ENCODE measurements around the gene LIMS1. TPM values are rescaled to one million over a fixed set of nuclear protein-coding genes. Genes with fewer than 3 reads are reported as not detected.
A peak's percentile ranks its signal among the peaks of the same experiment; 100 is the strongest.
"Not testable (repeated sequence)": the region's sequence is repeated elsewhere in the genome, so short reads cannot be mapped to it uniquely, and the experiment has no call there.

Gene LIMS1, protein sequence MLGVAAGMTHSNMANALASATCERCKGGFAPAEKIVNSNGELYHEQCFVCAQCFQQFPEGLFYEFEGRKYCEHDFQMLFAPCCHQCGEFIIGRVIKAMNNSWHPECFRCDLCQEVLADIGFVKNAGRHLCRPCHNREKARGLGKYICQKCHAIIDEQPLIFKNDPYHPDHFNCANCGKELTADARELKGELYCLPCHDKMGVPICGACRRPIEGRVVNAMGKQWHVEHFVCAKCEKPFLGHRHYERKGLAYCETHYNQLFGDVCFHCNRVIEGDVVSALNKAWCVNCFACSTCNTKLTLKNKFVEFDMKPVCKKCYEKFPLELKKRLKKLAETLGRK
- polyA plus RNA-seq: 10 to 100 TPM in 3 of 4 donors, 1 to 10 TPM in 1; 8.3 to 51.4 (median 21.7) TPM
- long read RNA-seq, donor 1: 0 reads
- long read RNA-seq, donor 2, full-length matches to known transcripts: 5 of 5 reads
- long read RNA-seq, donor 2, partial matches to known transcripts: 0 of 5 reads
- long read RNA-seq, donor 2, other reads (novel, unspliced or antisense): 0 of 5 reads
- long read RNA-seq, donor 3, full-length matches to known transcripts: 11 of 18 reads
- long read RNA-seq, donor 3, partial matches to known transcripts: 7 of 18 reads
- long read RNA-seq, donor 3, other reads (novel, unspliced or antisense): 0 of 18 reads
- long read RNA-seq, donor 4: 0 reads
- long read RNA-seq, donor 5, full-length matches to known transcripts: 3 of 3 reads
- long read RNA-seq, donor 5, partial matches to known transcripts: 0 of 3 reads
- long read RNA-seq, donor 5, other reads (novel, unspliced or antisense): 0 of 3 reads
- long read RNA-seq, donor 6, full-length matches to known transcripts: 14 of 21 reads
- long read RNA-seq, donor 6, partial matches to known transcripts: 7 of 21 reads
- long read RNA-seq, donor 6, other reads (novel, unspliced or antisense): 0 of 21 reads
- long read RNA-seq, donor 7: 0 reads
- long read RNA-seq, donor 8, full-length matches to known transcripts: 3 of 3 reads
- long read RNA-seq, donor 8, partial matches to known transcripts: 0 of 3 reads
- long read RNA-seq, donor 8, other reads (novel, unspliced or antisense): 0 of 3 reads
- long read RNA-seq, donor 9, full-length matches to known transcripts: 1 of 1 reads
- long read RNA-seq, donor 9, partial matches to known transcripts: 0 of 1 reads
- long read RNA-seq, donor 9, other reads (novel, unspliced or antisense): 0 of 1 reads
- long read RNA-seq, donor 10, full-length matches to known transcripts: 17 of 26 reads
- long read RNA-seq, donor 10, partial matches to known transcripts: 9 of 26 reads
- long read RNA-seq, donor 10, other reads (novel, unspliced or antisense): 0 of 26 reads

- peak within 1 kb of the TSS; percentile 67 to 93 (median 93) for H3K4me3 ChIP-seq (ENCODE audit: low read depth in 1 of 3, low read length in 3 of 3)
- H3K27ac ChIP-seq (ENCODE audit: low read depth in 1 of 3, low read length in 2 of 3): peak within 1 kb of the TSS; percentile 85 to 99 (median 96)
- peaks cover 0 to 2% (median 2%) of the 10 kb centered on the region in 3 donors for H3K4me1 ChIP-seq (ENCODE audit: control insufficient read depth in 3 of 3, insufficient read depth in 2 of 3, low read depth in 1 of 3, low read length in 2 of 3)
- DNase-seq (peak; percentile 87 to 94), FAIRE-seq (no peak)
- WGBS, 3 donors: 0 to 2% (median 1%) methylated on average over 32 to 86 of the region's 87 CpGs
- H3K27me3 ChIP-seq (ENCODE audit: control insufficient read depth in 3 of 3, insufficient read depth in 3 of 3, low read length in 3 of 3): no peaks in the 10 kb centered on the region
- no peaks in the 10 kb centered on the region for H3K9me3 ChIP-seq (ENCODE audit: control insufficient read depth in 2 of 2, insufficient read depth in 1 of 2, low read depth in 1 of 2, low read length in 1 of 2)
- no peaks in the 10 kb centered on the region for H3K36me3 ChIP-seq (ENCODE audit: control insufficient read depth in 3 of 3, insufficient read depth in 2 of 3, low read depth in 1 of 3, low read length in 3 of 3)
These were observed at the start of gene LIMS1 for GRCh38 chr2:108533832-108534583. Gene LIMS1 (plus strand): TSS chr2:108534470. CDS start chr2:108534563, 93 bp downstream.

- Histone ChIP-seq H3K36me3 (ENCODE audit: control insufficient read depth in 3 of 3, insufficient read depth in 2 of 3, low read depth in 1 of 3, low read length in 3 of 3) (peaks cover 4 to 22% (median 7%) of the 10 kb centered on the region in 3 donors), H3K4me1 (ENCODE audit: control insufficient read depth in 3 of 3, insufficient read depth in 2 of 3, low read depth in 1 of 3, low read length in 2 of 3) (no peaks in the 10 kb centered on the region), H3K9me3 (ENCODE audit: control insufficient read depth in 2 of 2, insufficient read depth in 1 of 2, low read depth in 1 of 2, low read length in 1 of 2) (no peaks in the 10 kb centered on the region), H3K4me3 (ENCODE audit: low read depth in 1 of 3, low read length in 3 of 3) (no peak overlapping the region), H3K27ac (ENCODE audit: low read depth in 1 of 3, low read length in 2 of 3) (no peak overlapping the region), H3K27me3 (ENCODE audit: control insufficient read depth in 3 of 3, insufficient read depth in 3 of 3, low read length in 3 of 3) (no peaks in the 10 kb centered on the region)
- WGBS, 3 donors: 88 to 91% (median 90%) methylated on average over 2 of the region's 2 CpGs
- FAIRE-seq (no peak), DNase-seq (no peak)
These were observed 49.0 kb upstream of the LIMS1 start for GRCh38 chr2:108485253-108485652.

GRCh38 chr2:108490506-108491122 lies 43.7 kb upstream of the LIMS1 start:
- no peak for DNase-seq
- Histone ChIP-seq H3K27me3 (ENCODE audit: control insufficient read depth in 3 of 3, insufficient read depth in 3 of 3, low read length in 3 of 3) (no peaks in the 10 kb centered on the region), H3K9me3 (ENCODE audit: control insufficient read depth in 2 of 2, insufficient read depth in 1 of 2, low read depth in 1 of 2, low read length in 1 of 2) (no peaks in the 10 kb centered on the region), H3K27ac (ENCODE audit: low read depth in 1 of 3, low read length in 2 of 3) (no peak overlapping the region), H3K4me3 (ENCODE audit: low read depth in 1 of 3, low read length in 3 of 3) (no peak overlapping the region), H3K36me3 (ENCODE audit: control insufficient read depth in 3 of 3, insufficient read depth in 2 of 3, low read depth in 1 of 3, low read length in 3 of 3) (peaks cover 2 to 25% (median 6%) of the 10 kb centered on the region in 3 donors), H3K4me1 (ENCODE audit: control insufficient read depth in 3 of 3, insufficient read depth in 2 of 3, low read depth in 1 of 3, low read length in 2 of 3) (no peaks in the 10 kb centered on the region)
- no peak for FAIRE-seq

GRCh38 chr2:108491848-108492247 lies 42.4 kb upstream of the LIMS1 start:
- no peak overlapping the region for H3K27ac ChIP-seq (ENCODE audit: low read depth in 1 of 3, low read length in 2 of 3)
- no peaks in the 10 kb centered on the region for H3K4me1 ChIP-seq (ENCODE audit: control insufficient read depth in 3 of 3, insufficient read depth in 2 of 3, low read depth in 1 of 3, low read length in 2 of 3)
- FAIRE-seq: no peak
- no peaks in the 10 kb centered on the region for H3K9me3 ChIP-seq (ENCODE audit: control insufficient read depth in 2 of 2, insufficient read depth in 1 of 2, low read depth in 1 of 2, low read length in 1 of 2)
- no peaks in the 10 kb centered on the region for H3K27me3 ChIP-seq (ENCODE audit: control insufficient read depth in 3 of 3, insufficient read depth in 3 of 3, low read length in 3 of 3)
- H3K36me3 ChIP-seq (ENCODE audit: control insufficient read depth in 3 of 3, insufficient read depth in 2 of 3, low read depth in 1 of 3, low read length in 3 of 3): peaks cover under 1 to 23% (median 5%) of the 10 kb centered on the region in 3 donors
- H3K4me3 ChIP-seq (ENCODE audit: low read depth in 1 of 3, low read length in 3 of 3): no peak overlapping the region
- no peak for DNase-seq

DNA sequence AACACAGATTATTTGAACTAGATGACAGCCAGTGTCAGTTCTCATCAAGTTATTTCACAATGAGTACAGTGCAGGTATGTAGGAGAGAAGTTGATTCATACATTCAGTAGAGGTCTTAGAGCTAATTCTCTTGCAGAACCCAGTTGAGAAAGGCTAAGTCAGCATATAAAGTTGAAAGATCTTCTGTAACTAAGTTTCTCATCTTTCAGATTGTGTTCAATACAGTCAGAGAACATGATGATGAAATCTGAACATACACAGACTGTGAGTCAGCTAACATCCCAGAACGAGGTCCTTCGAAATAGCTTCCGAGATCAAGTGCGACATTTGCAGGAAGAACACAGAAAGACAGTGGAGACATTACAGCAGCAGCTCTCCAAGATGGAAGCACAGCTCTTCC lies 41.9 kb upstream of the LIMS1 start:
- WGBS, 3 donors: 87 to 90% (median 90%) methylated on average over 4 of the region's 4 CpGs
- Histone ChIP-seq H3K27me3 (ENCODE audit: control insufficient read depth in 3 of 3, insufficient read depth in 3 of 3, low read length in 3 of 3) (no peaks in the 10 kb centered on the region), H3K4me1 (ENCODE audit: control insufficient read depth in 3 of 3, insufficient read depth in 2 of 3, low read depth in 1 of 3, low read length in 2 of 3) (no peaks in the 10 kb centered on the region), H3K36me3 (ENCODE audit: control insufficient read depth in 3 of 3, insufficient read depth in 2 of 3, low read depth in 1 of 3, low read length in 3 of 3) (peaks cover 0 to 27% (median 4%) of the 10 kb centered on the region in 3 donors), H3K4me3 (ENCODE audit: low read depth in 1 of 3, low read length in 3 of 3) (no peak overlapping the region), H3K27ac (ENCODE audit: low read depth in 1 of 3, low read length in 2 of 3) (no peak overlapping the region), H3K9me3 (ENCODE audit: control insufficient read depth in 2 of 2, insufficient read depth in 1 of 2, low read depth in 1 of 2, low read length in 1 of 2) (no peaks in the 10 kb centered on the region)
- DNase-seq (peak in 1 of 2 donors; percentile 18), FAIRE-seq (no peak)

DNA sequence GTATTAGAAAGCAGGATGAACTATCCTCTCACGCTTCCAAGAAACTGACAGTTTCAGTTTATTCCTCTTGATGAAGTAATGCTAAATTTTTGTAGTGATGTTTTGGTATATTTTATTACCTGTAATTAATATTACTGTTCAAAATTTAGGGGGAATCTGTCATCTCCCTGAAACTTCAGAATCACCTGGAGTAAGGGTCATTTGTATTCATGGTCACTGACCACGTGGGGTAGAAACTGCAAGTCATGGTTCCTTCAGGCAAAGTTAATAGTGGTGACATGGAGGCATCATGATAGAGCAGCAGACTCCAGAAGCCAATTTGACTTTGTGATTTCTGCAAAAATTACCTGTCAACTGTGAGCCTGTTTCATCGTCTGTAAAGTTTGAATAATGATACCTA lies 38.1 kb upstream of the LIMS1 start:
- 50 to 100% (median 83%) methylated on average over 1 to 2 of the region's 3 CpGs for WGBS, 3 donors
- DNase-seq; H3K27me3 ChIP-seq (ENCODE audit: control insufficient read depth in 3 of 3, insufficient read depth in 3 of 3, low read length in 3 of 3); H3K4me1 ChIP-seq (ENCODE audit: control insufficient read depth in 3 of 3, insufficient read depth in 2 of 3, low read depth in 1 of 3, low read length in 2 of 3); FAIRE-seq; H3K9me3 ChIP-seq (ENCODE audit: control insufficient read depth in 2 of 2, insufficient read depth in 1 of 2, low read depth in 1 of 2, low read length in 1 of 2); H3K27ac ChIP-seq (ENCODE audit: low read depth in 1 of 3, low read length in 2 of 3); H3K4me3 ChIP-seq (ENCODE audit: low read depth in 1 of 3, low read length in 3 of 3): not testable (repeated sequence)
- peaks cover 0 to 24% (median 4%) of the 10 kb centered on the region in 3 donors for H3K36me3 ChIP-seq (ENCODE audit: control insufficient read depth in 3 of 3, insufficient read depth in 2 of 3, low read depth in 1 of 3, low read length in 3 of 3)

DNA sequence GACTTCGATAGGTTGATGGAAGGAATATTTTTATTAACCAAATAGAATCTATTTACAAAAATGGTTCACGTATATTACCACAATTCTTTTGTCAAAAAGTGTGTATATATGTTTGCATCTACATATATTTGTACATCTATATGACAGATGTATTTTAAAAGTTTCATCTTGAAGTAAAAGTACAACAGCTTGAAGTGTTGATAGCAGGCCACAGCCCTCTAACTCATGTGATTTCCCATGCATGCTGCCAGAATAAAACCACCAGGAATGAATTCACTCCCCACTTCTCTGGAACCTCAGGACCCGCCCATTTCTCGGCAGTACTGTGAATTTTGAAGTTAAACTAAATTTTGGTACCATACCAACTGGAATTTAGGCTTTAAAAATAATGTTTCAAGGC lies 26.6 kb upstream of the LIMS1 start:
- not testable (repeated sequence) for H3K4me3 ChIP-seq (ENCODE audit: low read depth in 1 of 3, low read length in 3 of 3); H3K4me1 ChIP-seq (ENCODE audit: control insufficient read depth in 3 of 3, insufficient read depth in 2 of 3, low read depth in 1 of 3, low read length in 2 of 3); H3K9me3 ChIP-seq (ENCODE audit: control insufficient read depth in 2 of 2, insufficient read depth in 1 of 2, low read depth in 1 of 2, low read length in 1 of 2); DNase-seq; FAIRE-seq; H3K27ac ChIP-seq (ENCODE audit: low read depth in 1 of 3, low read length in 2 of 3); H3K27me3 ChIP-seq (ENCODE audit: control insufficient read depth in 3 of 3, insufficient read depth in 3 of 3, low read length in 3 of 3)
- 91 to 96% (median 91%) methylated on average over 3 to 4 of the region's 4 CpGs for WGBS, 3 donors
- peaks cover 0 to 18% (median 3%) of the 10 kb centered on the region in 3 donors for H3K36me3 ChIP-seq (ENCODE audit: control insufficient read depth in 3 of 3, insufficient read depth in 2 of 3, low read depth in 1 of 3, low read length in 3 of 3)
